GM12891 (cell line): ENCODE data around the gene SCFD2.

Source experiments
- DNase-seq: peaks from one replicate; pipeline ENCODE4 v3.0.0; 2011; ENCODE audit warnings: low spot score; ENCODE audit not compliant: insufficient read length
- FAIRE-seq: peaks from 2 replicates; lab custom pipeline; 2011; peaks lifted over from hg19 to GRCh38; lab: Jason Lieb, UNC
- PAX5 ChIP-seq: IDR thresholded peaks from 2 replicates; pipeline ENCODE4 v1.6.1; 2011; ENCODE audit warnings: low read length, moderate library complexity, mild to moderate bottlenecking; ENCODE audit not compliant: insufficient read depth, severe bottlenecking
- POLR2A ChIP-seq: IDR thresholded peaks from 2 replicates; pipeline ENCODE4 v1.6.1; 2011; ENCODE audit warnings: low read depth, low read length, control low read depth
- POLR2AphosphoS5 ChIP-seq: IDR thresholded peaks from 2 replicates; pipeline ENCODE4 v1.6.1; 2011; ENCODE audit warnings: low read depth, low read length, control low read depth
- POU2F2 ChIP-seq: IDR thresholded peaks from 2 replicates; pipeline ENCODE4 v1.6.1; 2011; ENCODE audit warnings: low read depth, mild to moderate bottlenecking, control low read depth, low read length, moderate library complexity
- SPI1 ChIP-seq: IDR thresholded peaks from 2 replicates; pipeline ENCODE4 v1.6.1; 2011; ENCODE audit warnings: low read depth, low read length, control low read depth
- TAF1 ChIP-seq: IDR thresholded peaks from 2 replicates; pipeline ENCODE4 v1.6.1; 2011; ENCODE audit warnings: low read depth, low read length, control low read depth

SCFD2 gene

GRCh38 chr4:52964561-52965101 is 401.2 kb downstream of the SCFD2 start:
- no peak for FAIRE-seq
- DNase-seq: no peak
- TF ChIP-seq POLR2A: no peak
- TF ChIP-seq PAX5: no peak

GRCh38 chr4:52964011-52964410 is 401.9 kb downstream of the SCFD2 start:
- no peak for TF ChIP-seq POU2F2
- TF ChIP-seq POLR2AphosphoS5: no peak
- no peak for TF ChIP-seq SPI1
- no peak for TF ChIP-seq PAX5
- no peak for TF ChIP-seq TAF1
- TF ChIP-seq POLR2A: no peak
- DNase-seq (no peak), FAIRE-seq (no peak)

- FAIRE-seq (no peak), DNase-seq (no peak)
- TF ChIP-seq POU2F2: no peak
- TF ChIP-seq POLR2A: no peak
- no peak for TF ChIP-seq SPI1
- no peak for TF ChIP-seq TAF1
- no peak for TF ChIP-seq POLR2AphosphoS5
- no peak for TF ChIP-seq PAX5
Observed at GRCh38 chr4:52962721-52963120, 403.1 kb downstream of the SCFD2 start.

- peak; percentile 20 for FAIRE-seq
- DNase-seq: no peak
- TF ChIP-seq POLR2AphosphoS5 (no peak), POU2F2 (no peak), PAX5 (no peak), SPI1 (no peak), TAF1 (no peak), POLR2A (no peak)
Observed at GRCh38 chr4:52961666-52962412, 404.0 kb downstream of the SCFD2 start.

GRCh38 chr4:52959541-52959940 is 406.3 kb downstream of the SCFD2 start:
- TF ChIP-seq TAF1 (no peak), POLR2A (no peak), PAX5 (no peak), POLR2AphosphoS5 (no peak)
- no peak for DNase-seq
- FAIRE-seq: no peak

GRCh38 chr4:52957835-52958631 is 407.8 kb downstream of the SCFD2 start:
- FAIRE-seq: no peak
- no peak for DNase-seq
- no peak for TF ChIP-seq TAF1
- no peak for TF ChIP-seq POLR2AphosphoS5
- no peak for TF ChIP-seq POLR2A
- no peak for TF ChIP-seq POU2F2
- TF ChIP-seq PAX5: no peak
- no peak for TF ChIP-seq SPI1

GRCh38 chr4:52957220-52957686 is 408.6 kb downstream of the SCFD2 start:
- no peak for DNase-seq
- no peak for FAIRE-seq
- TF ChIP-seq POLR2AphosphoS5: no peak
- no peak for TF ChIP-seq TAF1
- no peak for TF ChIP-seq SPI1
- TF ChIP-seq POU2F2: no peak
- TF ChIP-seq POLR2A: no peak
- no peak for TF ChIP-seq PAX5

- DNase-seq (no peak), FAIRE-seq (no peak)
- TF ChIP-seq POLR2AphosphoS5: no peak
- no peak for TF ChIP-seq POLR2A
- TF ChIP-seq PAX5: no peak
- TF ChIP-seq POU2F2: no peak
- no peak for TF ChIP-seq TAF1
- TF ChIP-seq SPI1: no peak
Observed at GRCh38 chr4:52956691-52957090, 409.2 kb downstream of the SCFD2 start.

GRCh38 chr4:52954560-52955170 is 411.2 kb downstream of the SCFD2 start:
- FAIRE-seq (no peak), DNase-seq (no peak)
- TF ChIP-seq TAF1: no peak
- TF ChIP-seq POU2F2: no peak
- TF ChIP-seq POLR2AphosphoS5: no peak
- TF ChIP-seq PAX5: no peak
- no peak for TF ChIP-seq SPI1
- no peak for TF ChIP-seq POLR2A

- DNase-seq (no peak), FAIRE-seq (no peak)
- TF ChIP-seq TAF1: no peak
- no peak for TF ChIP-seq SPI1
- no peak for TF ChIP-seq POLR2A
- no peak for TF ChIP-seq POLR2AphosphoS5
- no peak for TF ChIP-seq PAX5
- no peak for TF ChIP-seq POU2F2
Observed at GRCh38 chr4:52952540-52952939, 413.3 kb downstream of the SCFD2 start.
